Effector memory CD4-positive, alpha-beta T cell (primary cell): Measurements from ENCODE around the gene FSTL4.

Source experiments
- DNase-seq, 3 donors: peaks; one replicate each; pipeline ENCODE4 v3.0.0-alpha.2; 2020
- H3K27ac ChIP-seq: 2 replicates; pipeline ENCODE4 v1.7.0; 2013; ENCODE audit warnings: mild to moderate bottlenecking, low read length, moderate library complexity; ENCODE audit not compliant: insufficient read depth, poor library complexity, severe bottlenecking
- H3K27me3 ChIP-seq: replicated peaks from 2 replicates; pipeline ENCODE4 v1.7.0; 2013; ENCODE audit warnings: mild to moderate bottlenecking, low read length; ENCODE audit not compliant: insufficient read depth, control insufficient read depth, poor library complexity, severe bottlenecking
- H3K36me3 ChIP-seq: 2 replicates; pipeline ENCODE4 v1.7.0; 2013; ENCODE audit warnings: mild to moderate bottlenecking, low read length, moderate library complexity; ENCODE audit not compliant: control insufficient read depth, insufficient read depth
- H3K4me1 ChIP-seq: 2 replicates; pipeline ENCODE4 v1.7.0; 2013; ENCODE audit warnings: low read length, mild to moderate bottlenecking; ENCODE audit not compliant: control insufficient read depth, insufficient read depth, poor library complexity, severe bottlenecking
- H3K4me3 ChIP-seq: 2 replicates; pipeline ENCODE4 v1.7.0; 2013; ENCODE audit warnings: low read length, low read depth, mild to moderate bottlenecking; ENCODE audit not compliant: insufficient read depth, poor library complexity, severe bottlenecking
- H3K9me3 ChIP-seq: 2 replicates; pipeline ENCODE4 v1.7.0; 2013; ENCODE audit warnings: mild to moderate bottlenecking, low read length, moderate library complexity; ENCODE audit not compliant: control insufficient read depth

FSTL4 gene

GRCh38 chr5:133370036-133370831, 242.1 kb downstream of the FSTL4 start:
- no peaks in the 10 kb centered on the region for H3K36me3 ChIP-seq
- H3K4me1 ChIP-seq = no peaks in the 10 kb centered on the region
- H3K4me3 ChIP-seq = no peak overlapping the region
- no peak for DNase-seq
- H3K9me3 ChIP-seq = no peaks in the 10 kb centered on the region
- no peak overlapping the region for H3K27ac ChIP-seq
- H3K27me3 ChIP-seq = no peaks in the 10 kb centered on the region

GRCh38 chr5:133368916-133369783, 243.2 kb downstream of the FSTL4 start:
- H3K27ac ChIP-seq = no peak overlapping the region
- H3K36me3 ChIP-seq = no peaks in the 10 kb centered on the region
- H3K27me3 ChIP-seq = no peaks in the 10 kb centered on the region
- no peak overlapping the region for H3K4me3 ChIP-seq
- DNase-seq = no peak
- H3K4me1 ChIP-seq = no peaks in the 10 kb centered on the region
- H3K9me3 ChIP-seq = no peaks in the 10 kb centered on the region

DNA sequence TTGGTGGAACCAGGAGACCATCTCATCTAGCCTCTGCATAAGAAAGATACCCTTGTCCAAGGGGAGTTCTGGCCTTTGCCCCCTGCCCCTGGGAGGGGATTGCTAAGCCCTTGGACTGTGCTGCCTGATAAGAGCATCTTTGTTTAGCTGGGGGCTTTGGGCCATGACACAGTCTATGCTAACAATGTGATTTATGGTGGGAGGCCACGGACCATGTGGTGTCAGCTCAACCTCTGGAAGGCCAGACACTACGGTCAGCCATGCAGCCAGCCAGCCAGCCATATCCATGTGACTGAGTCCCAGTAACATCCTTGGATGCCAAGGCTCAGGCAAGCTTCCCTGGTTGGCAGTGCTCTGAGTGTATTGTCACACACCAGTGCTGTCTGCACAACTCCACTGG, 244.4 kb downstream of the FSTL4 start:
- Histone ChIP-seq H3K36me3 (no peaks in the 10 kb centered on the region), H3K27ac (no peak overlapping the region), H3K9me3 (no peaks in the 10 kb centered on the region), H3K27me3 (no peaks in the 10 kb centered on the region), H3K4me1 (no peaks in the 10 kb centered on the region), H3K4me3 (no peak overlapping the region)
- DNase-seq = no peak

DNA sequence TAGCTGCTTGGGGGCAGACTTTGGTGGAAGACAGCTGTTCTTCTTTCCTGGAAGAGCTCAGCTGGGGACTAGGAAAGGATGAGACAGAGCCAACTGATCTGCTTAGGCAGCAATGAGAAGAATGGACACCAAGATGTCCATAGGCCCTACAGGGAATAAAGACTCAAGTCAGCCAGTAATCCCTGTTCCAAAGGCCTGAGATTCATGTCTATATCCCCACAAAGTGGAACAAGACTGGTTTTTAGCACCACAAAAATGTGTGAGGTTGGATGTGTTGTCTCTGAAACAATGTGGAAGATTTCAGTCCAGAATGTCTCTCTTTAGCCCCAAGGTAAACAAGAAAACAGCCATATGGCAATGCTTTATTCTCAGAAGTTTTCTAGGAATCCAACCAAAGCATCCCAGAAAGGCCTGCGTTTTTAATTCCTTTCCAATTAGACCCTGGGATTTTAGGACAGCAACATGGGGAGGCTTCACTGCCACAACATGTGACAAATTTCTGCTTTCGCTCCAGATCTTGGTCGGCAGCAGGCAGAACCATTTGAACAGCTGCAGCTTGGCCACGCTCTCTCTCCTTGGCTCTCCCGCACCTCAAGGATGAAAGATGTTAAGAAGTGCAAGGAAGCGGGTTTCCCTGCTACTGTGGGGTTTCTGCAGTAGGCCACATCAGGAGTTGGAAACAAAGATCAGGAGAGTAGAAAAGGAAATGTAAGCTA, 245.1 kb downstream of the FSTL4 start:
- Histone ChIP-seq H3K4me1 (no peaks in the 10 kb centered on the region), H3K9me3 (no peaks in the 10 kb centered on the region), H3K27ac (no peak overlapping the region), H3K27me3 (no peaks in the 10 kb centered on the region), H3K4me3 (no peak overlapping the region), H3K36me3 (no peaks in the 10 kb centered on the region)
- no peak for DNase-seq

GRCh38 chr5:133366438-133366837, 245.9 kb downstream of the FSTL4 start:
- Histone ChIP-seq H3K4me1 (no peaks in the 10 kb centered on the region), H3K9me3 (no peaks in the 10 kb centered on the region), H3K27me3 (no peaks in the 10 kb centered on the region), H3K27ac (no peak overlapping the region), H3K36me3 (no peaks in the 10 kb centered on the region), H3K4me3 (no peak overlapping the region)
- no peak for DNase-seq

GRCh38 chr5:133365738-133366137, 246.6 kb downstream of the FSTL4 start:
- no peak for DNase-seq
- Histone ChIP-seq H3K27me3 (no peaks in the 10 kb centered on the region), H3K4me1 (no peaks in the 10 kb centered on the region), H3K9me3 (no peaks in the 10 kb centered on the region), H3K36me3 (no peaks in the 10 kb centered on the region), H3K4me3 (no peak overlapping the region), H3K27ac (no peak overlapping the region)

GRCh38 chr5:133364936-133365707, 247.2 kb downstream of the FSTL4 start:
- Histone ChIP-seq H3K27ac (no peak overlapping the region), H3K27me3 (no peaks in the 10 kb centered on the region), H3K9me3 (no peaks in the 10 kb centered on the region), H3K36me3 (no peaks in the 10 kb centered on the region), H3K4me3 (no peak overlapping the region), H3K4me1 (no peaks in the 10 kb centered on the region)
- no peak for DNase-seq

DNA sequence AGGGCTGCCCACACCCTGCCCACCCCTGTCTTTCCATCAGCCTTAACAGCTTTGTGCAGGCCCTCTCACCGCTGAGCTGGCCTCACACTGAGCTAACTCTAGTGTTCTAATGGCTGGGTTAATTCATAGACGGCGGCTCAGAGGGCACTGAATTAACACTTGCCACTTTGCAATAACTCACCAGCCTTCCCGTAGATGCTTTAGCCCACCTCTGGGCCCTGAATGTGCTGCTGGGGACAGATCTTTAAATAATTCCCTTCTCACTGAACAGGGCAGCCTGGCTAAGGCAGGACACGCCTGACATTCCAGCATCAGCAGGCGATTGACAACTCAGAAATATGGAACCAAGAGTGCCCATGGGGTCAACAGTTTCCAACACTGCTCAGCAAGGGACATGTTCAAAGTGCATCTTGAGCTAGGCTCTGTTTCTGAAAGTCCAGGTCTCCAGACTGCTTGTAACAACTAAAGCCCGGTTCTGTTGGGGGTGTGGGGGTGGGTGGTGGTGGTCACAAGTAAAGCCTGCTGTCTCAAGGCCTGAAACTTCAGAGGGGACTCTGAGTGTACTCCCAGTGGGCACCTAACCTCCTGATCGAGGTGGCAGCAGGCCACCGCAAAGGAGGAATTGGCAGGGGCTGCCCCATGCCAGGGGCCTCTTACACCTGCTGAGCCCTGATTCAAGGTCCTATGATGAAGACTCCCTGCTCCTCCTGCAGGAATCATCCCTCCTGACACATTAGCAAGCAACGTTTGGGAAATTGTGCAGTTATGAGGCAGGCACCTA, 248.3 kb downstream of the FSTL4 start:
- Histone ChIP-seq H3K4me3 (no peak overlapping the region), H3K36me3 (no peaks in the 10 kb centered on the region), H3K4me1 (no peaks in the 10 kb centered on the region), H3K9me3 (no peaks in the 10 kb centered on the region), H3K27me3 (no peaks in the 10 kb centered on the region), H3K27ac (no peak overlapping the region)
- no peak for DNase-seq

DNA sequence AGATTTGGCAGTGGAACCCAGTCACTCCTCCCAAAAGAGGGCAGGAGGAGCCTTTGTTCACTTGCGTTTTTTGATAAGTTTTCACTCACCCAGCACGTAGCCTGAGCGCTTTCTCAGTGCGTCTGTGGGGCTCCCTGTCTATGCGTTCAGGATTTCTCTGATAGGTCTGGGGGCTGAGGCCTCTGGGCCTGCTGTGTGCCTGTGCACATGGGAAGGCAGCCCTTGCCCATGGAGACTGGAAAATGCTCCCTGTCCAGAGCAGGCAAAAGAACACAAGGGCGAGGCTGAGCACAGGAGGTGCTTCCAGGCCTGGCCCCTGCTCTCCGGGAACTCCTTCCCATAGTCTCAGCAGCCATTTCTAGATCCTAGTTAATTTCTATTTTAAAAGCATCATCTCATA, 249.9 kb downstream of the FSTL4 start:
- H3K4me1 ChIP-seq = no peaks in the 10 kb centered on the region
- no peak for DNase-seq
- H3K4me3 ChIP-seq = no peak overlapping the region
- no peaks in the 10 kb centered on the region for H3K27me3 ChIP-seq
- H3K27ac ChIP-seq = no peak overlapping the region
- no peaks in the 10 kb centered on the region for H3K36me3 ChIP-seq
- no peaks in the 10 kb centered on the region for H3K9me3 ChIP-seq
